GM23338 (cell line): ENCODE results near the gene PRKAG1. TPM values are rescaled to one million over a fixed set of nuclear protein-coding genes. Genes with fewer than 3 reads are reported as not detected.

Experiments
- ATAC-seq: fragments of 200-7000 bp; cut with Tn5 transposase; 3 replicates; pipeline ENCODE4 v1.9.1; 2020
- DNase-seq: peaks from one replicate; pipeline ENCODE4 v3.0.0-alpha.2; 2015; ENCODE audit warnings: low spot score
- H2AFZ ChIP-seq: fragments of 200-600 bp; sonication (generic); 2 replicates; pipeline ENCODE4 v1.8.0; 2016; ENCODE audit warnings: antibody characterized with exemption, mild to moderate bottlenecking, moderate library complexity
- H3F3A ChIP-seq: fragments of 200-600 bp; sonication (generic); replicated peaks from 2 replicates; pipeline ENCODE4 v1.8.0; 2017; ENCODE audit warnings: antibody characterized with exemption, mixed run types, low read depth
- H3K27ac ChIP-seq: fragments of 200-600 bp; sonication (generic); 2 replicates; pipeline ENCODE4 v1.6.1; 2016; ENCODE audit warnings: low read depth
- H3K27me3 ChIP-seq: fragments of 200-600 bp; sonication (generic); 2 replicates; pipeline ENCODE4 v1.8.0; 2016; ENCODE audit warnings: mild to moderate bottlenecking, mixed run types, moderate library complexity; ENCODE audit not compliant: insufficient read depth
- H3K36me3 ChIP-seq: fragments of 200-600 bp; sonication (generic); 2 replicates; pipeline ENCODE4 v1.8.0; 2016; ENCODE audit warnings: mild to moderate bottlenecking; ENCODE audit not compliant: insufficient read depth
- H3K4me1 ChIP-seq: fragments of 200-600 bp; sonication (generic); 2 replicates; pipeline ENCODE4 v1.8.0; 2016; ENCODE audit warnings: mild to moderate bottlenecking, moderate library complexity; ENCODE audit not compliant: insufficient read depth
- H3K4me2 ChIP-seq: fragments of 200-600 bp; sonication (generic); 2 replicates; pipeline ENCODE4 v1.7.1; 2017; ENCODE audit warnings: mixed run types
- H3K4me3 ChIP-seq: fragments of 200-600 bp; sonication (generic); 2 replicates; pipeline ENCODE4 v1.6.1; 2016; ENCODE audit warnings: mixed run types
- H3K79me2 ChIP-seq: fragments of 200-600 bp; sonication (generic); replicated peaks from 2 replicates; pipeline ENCODE4 v1.8.0; 2017; ENCODE audit warnings: mild to moderate bottlenecking; ENCODE audit not compliant: insufficient read depth
- H3K9me2 ChIP-seq: fragments of 200-600 bp; sonication (generic); 2 replicates; pipeline ENCODE4 v1.8.0; 2017; ENCODE audit not compliant: insufficient read depth
- H4K20me1 ChIP-seq: fragments of 200-600 bp; sonication (generic); replicated peaks from 2 replicates; pipeline ENCODE4 v1.8.0; 2017; ENCODE audit warnings: mild to moderate bottlenecking; ENCODE audit not compliant: insufficient read depth
- H3K27ac Mint-ChIP-seq: 2 replicates; pipeline ENCODE4 v1.8.0; 2020; ENCODE audit warnings: inconsistent platforms, mild to moderate bottlenecking, moderate library complexity, mixed read lengths
- H3K27me3 Mint-ChIP-seq: 3 replicates; pipeline ENCODE4 v1.8.0; 2022; ENCODE audit warnings: low read depth, mild to moderate bottlenecking, moderate library complexity, mixed read lengths, inconsistent platforms; ENCODE audit not compliant: insufficient read depth, poor library complexity
- H3K36me3 Mint-ChIP-seq: 3 replicates; pipeline ENCODE4 v1.8.0; 2021; ENCODE audit warnings: low read depth, mild to moderate bottlenecking, inconsistent platforms, moderate library complexity, mixed read lengths
- H3K4me1 Mint-ChIP-seq: 3 replicates; pipeline ENCODE4 v1.8.0; 2020; ENCODE audit warnings: mild to moderate bottlenecking, inconsistent platforms, mixed read lengths
- H3K4me3 Mint-ChIP-seq: 3 replicates; pipeline ENCODE4 v1.8.0; 2021; ENCODE audit warnings: moderate library complexity, mild to moderate bottlenecking, inconsistent platforms, mixed read lengths
- H3K9me3 Mint-ChIP-seq: 3 replicates; pipeline ENCODE4 v1.8.0; 2020; ENCODE audit warnings: moderate library complexity, mild to moderate bottlenecking, inconsistent platforms, mixed read lengths
- CREB1 ChIP-seq: fragments of 250-450 bp; sonication (Bioruptor Pico); IDR thresholded peaks from 2 replicates; pipeline ENCODE4 v1.5.0; 2020; ENCODE audit warnings: low read depth, mild to moderate bottlenecking, moderate library complexity
- CTCF ChIP-seq, 2 experiments: fragments of 200-600 bp in 1 of 2; sonication (generic) in 1 of 2; conservative IDR thresholded peaks; 2 replicates each; pipeline versions ENCODE4 v1.5.1 to v1.6.1; 2016 to 2017; ENCODE audit warnings: antibody characterized with exemption in 2 of 2, low read depth in 2 of 2, mild to moderate bottlenecking in 2 of 2, moderate library complexity in 1 of 2
- ETS1 ChIP-seq: IDR thresholded peaks from 2 replicates; pipeline ENCODE4 v1.6.1; 2016; ENCODE audit warnings: antibody characterized with exemption
- EZH2 ChIP-seq: fragments of 200-600 bp; sonication (generic); IDR thresholded peaks from one replicate; pipeline ENCODE4 v1.8.0; 2017; ENCODE audit warnings: antibody characterized with exemption, mild to moderate bottlenecking, low read depth; ENCODE audit not compliant: unreplicated experiment
- EZH2phosphoT487 ChIP-seq: fragments of 200-600 bp; sonication (generic); IDR thresholded peaks from one replicate; pipeline ENCODE4 v1.8.1; 2018; ENCODE audit warnings: antibody characterized with exemption; ENCODE audit not compliant: unreplicated experiment
- JUNB ChIP-seq: IDR thresholded peaks from one replicate; pipeline ENCODE4 v1.6.1; 2016; ENCODE audit warnings: antibody characterized with exemption; ENCODE audit not compliant: unreplicated experiment
- NANOG ChIP-seq: IDR thresholded peaks from 2 replicates; pipeline ENCODE4 v1.6.1; 2016; ENCODE audit warnings: antibody characterized with exemption, borderline replicate concordance
- POLR2AphosphoS5 ChIP-seq: IDR thresholded peaks from 2 replicates; pipeline ENCODE4 v1.6.1; 2016; ENCODE audit warnings: antibody characterized with exemption, low read depth
- STAT1 ChIP-seq: IDR thresholded peaks from one replicate; pipeline ENCODE4 v1.6.1; 2016; ENCODE audit warnings: antibody characterized with exemption; ENCODE audit not compliant: unreplicated experiment
- ZNF114 ChIP-seq: fragments of 250-450 bp; sonication (Bioruptor Pico); IDR thresholded peaks from 2 replicates; pipeline ENCODE4 v1.5.0; 2020; ENCODE audit warnings: mild to moderate bottlenecking, moderate library complexity
- ZNF331 ChIP-seq: fragments of 250-450 bp; sonication (Bioruptor Pico); IDR thresholded peaks from 2 replicates; pipeline ENCODE4 v1.5.0; 2020; ENCODE audit warnings: low read depth, mild to moderate bottlenecking, moderate library complexity
- polyA plus RNA-seq: library from polyadenylated mRNA; unstranded; fragments of >200 nt; fragmentation: Nextera tagmentation; extraction: Ambion mirVana; gene quantifications from 2 replicates; pipeline ENCODE4 v1.2.1, GENCODE V29; 2016
- total RNA-seq: library from RNA; depleted of rRNA; stranded (reverse); fragments of >200 nt; shearing (Covaris generic); gene quantifications from 2 replicates; pipeline ENCODE4 v1.2.3, GENCODE V29; 2014
- TF ChIP-seq, protein P1 (sequence below): fragments of 250-450 bp; sonication (Bioruptor Pico); IDR thresholded peaks from 2 replicates; pipeline ENCODE4 v1.5.0; 2020; ENCODE audit warnings: mild to moderate bottlenecking, moderate library complexity
- TF ChIP-seq, protein P2 (sequence below): IDR thresholded peaks from one replicate; pipeline ENCODE4 v1.6.1; 2018; ENCODE audit warnings: antibody characterized with exemption; ENCODE audit not compliant: unreplicated experiment

The PRKAG1 gene
- total and polyA plus RNA-seq, 2 experiments from 2014 or later, result 19.9 to 35.4 TPM

DNA sequence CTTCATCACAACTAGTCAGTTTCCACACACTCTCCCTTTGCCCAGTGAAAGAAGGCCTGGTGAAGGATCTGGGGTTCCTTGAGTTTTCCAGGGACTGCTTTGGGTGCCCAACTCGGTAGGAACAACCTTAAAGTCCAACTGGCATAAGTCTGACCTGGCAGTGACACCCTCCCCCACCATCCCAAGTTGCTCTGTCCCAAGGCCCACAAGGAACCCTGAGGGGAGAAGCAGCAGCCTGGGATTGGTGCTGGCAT, 40.4 kb upstream of the PRKAG1 start:
- Mint-ChIP-seq H3K4me1 (peaks cover 50% of the 10 kb centered on the region), H3K4me3 (peak overlapping the region; percentile 97), H3K27me3 (peaks cover 24% of the 10 kb centered on the region), H3K9me3 (no peaks in the 10 kb centered on the region), H3K36me3 (peaks cover 20% of the 10 kb centered on the region), H3K27ac (peak overlapping the region; percentile 95)
- Histone ChIP-seq H3F3A (no peaks in the 10 kb centered on the region), H3K36me3 (peaks cover 7% of the 10 kb centered on the region; the same call in 1 of the 2 replicates), H3K27me3 (no peaks in the 10 kb centered on the region), H2AFZ (no peak overlapping the region), H3K27ac (no peak overlapping the region), H3K4me3 (peak overlapping the region; percentile 99), H3K4me1 (peaks cover 29% of the 10 kb centered on the region), H3K4me2 (peak overlapping the region; percentile 98), H3K79me2 (peaks cover 59% of the 10 kb centered on the region), H3K9me2 (no peaks in the 10 kb centered on the region), H4K20me1 (peaks cover 47% of the 10 kb centered on the region)
- ATAC-seq (no peak), DNase-seq (no peak)
- TF ChIP-seq JUNB, result no peak
- TF ChIP-seq ZNF331 (CRISPR knock-in tag), result no peak
- no peak for TF ChIP-seq ZNF114 (CRISPR knock-in tag)
- no peak for TF ChIP-seq POLR2AphosphoS5
- TF ChIP-seq CREB1 (CRISPR knock-in tag), result no peak
- no peak for TF ChIP-seq EZH2
- TF ChIP-seq, protein P1, sequence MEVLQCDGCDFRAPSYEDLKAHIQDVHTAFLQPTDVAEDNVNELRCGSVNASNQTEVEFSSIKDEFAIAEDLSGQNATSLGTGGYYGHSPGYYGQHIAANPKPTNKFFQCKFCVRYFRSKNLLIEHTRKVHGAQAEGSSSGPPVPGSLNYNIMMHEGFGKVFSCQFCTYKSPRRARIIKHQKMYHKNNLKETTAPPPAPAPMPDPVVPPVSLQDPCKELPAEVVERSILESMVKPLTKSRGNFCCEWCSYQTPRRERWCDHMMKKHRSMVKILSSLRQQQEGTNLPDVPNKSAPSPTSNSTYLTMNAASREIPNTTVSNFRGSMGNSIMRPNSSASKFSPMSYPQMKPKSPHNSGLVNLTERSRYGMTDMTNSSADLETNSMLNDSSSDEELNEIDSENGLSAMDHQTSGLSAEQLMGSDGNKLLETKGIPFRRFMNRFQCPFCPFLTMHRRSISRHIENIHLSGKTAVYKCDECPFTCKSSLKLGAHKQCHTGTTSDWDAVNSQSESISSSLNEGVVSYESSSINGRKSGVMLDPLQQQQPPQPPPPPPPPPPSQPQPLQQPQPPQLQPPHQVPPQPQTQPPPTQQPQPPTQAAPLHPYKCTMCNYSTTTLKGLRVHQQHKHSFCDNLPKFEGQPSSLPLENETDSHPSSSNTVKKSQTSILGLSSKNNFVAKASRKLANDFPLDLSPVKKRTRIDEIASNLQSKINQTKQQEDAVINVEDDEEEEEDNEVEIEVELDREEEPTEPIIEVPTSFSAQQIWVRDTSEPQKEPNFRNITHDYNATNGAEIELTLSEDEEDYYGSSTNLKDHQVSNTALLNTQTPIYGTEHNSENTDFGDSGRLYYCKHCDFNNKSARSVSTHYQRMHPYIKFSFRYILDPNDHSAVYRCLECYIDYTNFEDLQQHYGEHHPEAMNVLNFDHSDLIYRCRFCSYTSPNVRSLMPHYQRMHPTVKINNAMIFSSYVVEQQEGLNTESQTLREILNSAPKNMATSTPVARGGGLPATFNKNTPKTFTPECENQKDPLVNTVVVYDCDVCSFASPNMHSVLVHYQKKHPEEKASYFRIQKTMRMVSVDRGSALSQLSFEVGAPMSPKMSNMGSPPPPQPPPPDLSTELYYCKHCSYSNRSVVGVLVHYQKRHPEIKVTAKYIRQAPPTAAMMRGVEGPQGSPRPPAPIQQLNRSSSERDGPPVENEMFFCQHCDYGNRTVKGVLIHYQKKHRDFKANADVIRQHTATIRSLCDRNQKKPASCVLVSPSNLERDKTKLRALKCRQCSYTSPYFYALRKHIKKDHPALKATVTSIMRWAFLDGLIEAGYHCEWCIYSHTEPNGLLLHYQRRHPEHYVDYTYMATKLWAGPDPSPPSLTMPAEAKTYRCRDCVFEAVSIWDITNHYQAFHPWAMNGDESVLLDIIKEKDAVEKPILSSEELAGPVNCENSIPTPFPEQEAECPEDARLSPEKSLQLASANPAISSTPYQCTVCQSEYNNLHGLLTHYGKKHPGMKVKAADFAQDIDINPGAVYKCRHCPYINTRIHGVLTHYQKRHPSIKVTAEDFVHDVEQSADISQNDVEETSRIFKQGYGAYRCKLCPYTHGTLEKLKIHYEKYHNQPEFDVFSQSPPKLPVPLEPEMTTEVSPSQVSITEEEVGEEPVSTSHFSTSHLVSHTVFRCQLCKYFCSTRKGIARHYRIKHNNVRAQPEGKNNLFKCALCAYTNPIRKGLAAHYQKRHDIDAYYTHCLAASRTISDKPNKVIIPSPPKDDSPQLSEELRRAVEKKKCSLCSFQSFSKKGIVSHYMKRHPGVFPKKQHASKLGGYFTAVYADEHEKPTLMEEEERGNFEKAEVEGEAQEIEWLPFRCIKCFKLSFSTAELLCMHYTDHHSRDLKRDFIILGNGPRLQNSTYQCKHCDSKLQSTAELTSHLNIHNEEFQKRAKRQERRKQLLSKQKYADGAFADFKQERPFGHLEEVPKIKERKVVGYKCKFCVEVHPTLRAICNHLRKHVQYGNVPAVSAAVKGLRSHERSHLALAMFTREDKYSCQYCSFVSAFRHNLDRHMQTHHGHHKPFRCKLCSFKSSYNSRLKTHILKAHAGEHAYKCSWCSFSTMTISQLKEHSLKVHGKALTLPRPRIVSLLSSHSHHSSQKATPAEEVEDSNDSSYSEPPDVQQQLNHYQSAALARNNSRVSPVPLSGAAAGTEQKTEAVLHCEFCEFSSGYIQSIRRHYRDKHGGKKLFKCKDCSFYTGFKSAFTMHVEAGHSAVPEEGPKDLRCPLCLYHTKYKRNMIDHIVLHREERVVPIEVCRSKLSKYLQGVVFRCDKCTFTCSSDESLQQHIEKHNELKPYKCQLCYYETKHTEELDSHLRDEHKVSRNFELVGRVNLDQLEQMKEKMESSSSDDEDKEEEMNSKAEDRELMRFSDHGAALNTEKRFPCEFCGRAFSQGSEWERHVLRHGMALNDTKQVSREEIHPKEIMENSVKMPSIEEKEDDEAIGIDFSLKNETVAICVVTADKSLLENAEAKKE (CRISPR knock-in tag), result no peak
- TF ChIP-seq STAT1, result no peak
- TF ChIP-seq, protein P2, sequence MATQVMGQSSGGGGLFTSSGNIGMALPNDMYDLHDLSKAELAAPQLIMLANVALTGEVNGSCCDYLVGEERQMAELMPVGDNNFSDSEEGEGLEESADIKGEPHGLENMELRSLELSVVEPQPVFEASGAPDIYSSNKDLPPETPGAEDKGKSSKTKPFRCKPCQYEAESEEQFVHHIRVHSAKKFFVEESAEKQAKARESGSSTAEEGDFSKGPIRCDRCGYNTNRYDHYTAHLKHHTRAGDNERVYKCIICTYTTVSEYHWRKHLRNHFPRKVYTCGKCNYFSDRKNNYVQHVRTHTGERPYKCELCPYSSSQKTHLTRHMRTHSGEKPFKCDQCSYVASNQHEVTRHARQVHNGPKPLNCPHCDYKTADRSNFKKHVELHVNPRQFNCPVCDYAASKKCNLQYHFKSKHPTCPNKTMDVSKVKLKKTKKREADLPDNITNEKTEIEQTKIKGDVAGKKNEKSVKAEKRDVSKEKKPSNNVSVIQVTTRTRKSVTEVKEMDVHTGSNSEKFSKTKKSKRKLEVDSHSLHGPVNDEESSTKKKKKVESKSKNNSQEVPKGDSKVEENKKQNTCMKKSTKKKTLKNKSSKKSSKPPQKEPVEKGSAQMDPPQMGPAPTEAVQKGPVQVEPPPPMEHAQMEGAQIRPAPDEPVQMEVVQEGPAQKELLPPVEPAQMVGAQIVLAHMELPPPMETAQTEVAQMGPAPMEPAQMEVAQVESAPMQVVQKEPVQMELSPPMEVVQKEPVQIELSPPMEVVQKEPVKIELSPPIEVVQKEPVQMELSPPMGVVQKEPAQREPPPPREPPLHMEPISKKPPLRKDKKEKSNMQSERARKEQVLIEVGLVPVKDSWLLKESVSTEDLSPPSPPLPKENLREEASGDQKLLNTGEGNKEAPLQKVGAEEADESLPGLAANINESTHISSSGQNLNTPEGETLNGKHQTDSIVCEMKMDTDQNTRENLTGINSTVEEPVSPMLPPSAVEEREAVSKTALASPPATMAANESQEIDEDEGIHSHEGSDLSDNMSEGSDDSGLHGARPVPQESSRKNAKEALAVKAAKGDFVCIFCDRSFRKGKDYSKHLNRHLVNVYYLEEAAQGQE, result no peak
- no peak for TF ChIP-seq NANOG
- TF ChIP-seq ETS1, result no peak
- no peak for TF ChIP-seq CTCF (conservative IDR thresholded peaks at IDR 0.05; ENCODE audit: low read depth in 2 of 2)
- no peak for TF ChIP-seq EZH2phosphoT487
